K562 (cell line): ENCODE data around the gene SOX30. TPM values are rescaled to one million over a fixed set of nuclear protein-coding genes. Genes with fewer than 3 reads are reported as not detected.

Experiments used
- AFF1 ChIP-seq, 2 experiments: fragments of 450-650 bp; IDR thresholded peaks; 2 replicates each; pipeline ENCODE4 v1.6.1; 2018; ENCODE audit warnings: mild to moderate bottlenecking in 2 of 2, low read depth in 1 of 2; ENCODE audit not compliant: partially characterized antibody in 2 of 2
- CHD1 ChIP-seq: fragments of 200-600 bp; sonication (generic); IDR thresholded peaks from one replicate; pipeline ENCODE4 v1.6.1; 2012; ENCODE audit warnings: mild to moderate bottlenecking, moderate library complexity, low read length, inconsistent platforms
- CHD2 ChIP-seq: IDR thresholded peaks from 2 replicates; pipeline ENCODE4 v1.6.1; 2011; ENCODE audit warnings: low read depth, low read length
- DMBX1 ChIP-seq: fragments of 250-450 bp; sonication (Bioruptor Pico); IDR thresholded peaks from 2 replicates; pipeline ENCODE4 v1.8.0; 2022; ENCODE audit warnings: inconsistent platforms, mild to moderate bottlenecking, moderate library complexity, borderline replicate concordance
- ETV1 ChIP-seq: fragments of 450-650 bp; conservative IDR thresholded peaks from 2 replicates; pipeline ENCODE4 v1.6.1; 2016; ENCODE audit warnings: missing genetic modification characterization, control low read depth, low read depth, missing compliant biosample characterization
- JUN ChIP-seq, 2 experiments: sonication (generic) in 1 of 2; formaldehyde crosslinking in 1 of 2; IDR thresholded peaks; 2 replicates each; pipeline versions ENCODE4 v1.6.1 to v1.8.0; 2012 to 2022; ENCODE audit warnings: borderline replicate concordance in 2 of 2, mild to moderate bottlenecking in 2 of 2, improper control_type of control experiment in 1 of 2, low read depth in 1 of 2, low read length in 1 of 2, missing genetic modification reagents in 1 of 2
- MLLT1 ChIP-seq, 2 experiments: fragments of 450-650 bp; IDR thresholded peaks; 2 replicates each; pipeline ENCODE4 v1.6.1; 2016
- POLR3A ChIP-seq: IDR thresholded peaks from 2 replicates; pipeline ENCODE4 v1.6.1; 2011; ENCODE audit warnings: borderline replicate concordance, mild to moderate bottlenecking, moderate library complexity; ENCODE audit not compliant: insufficient read length, insufficient read depth; ENCODE audit errors: extremely low read depth
- SIRT6 ChIP-seq: IDR thresholded peaks from one replicate; pipeline ENCODE4 v1.6.1; 2012; ENCODE audit warnings: low read depth, mild to moderate bottlenecking, control low read depth, inconsistent platforms, low read length, moderate library complexity
- TFAP4 ChIP-seq: sonication (generic); formaldehyde crosslinking; IDR thresholded peaks from 2 replicates; pipeline ENCODE4 v1.8.0; 2022; ENCODE audit warnings: missing genetic modification reagents, mild to moderate bottlenecking, moderate library complexity, borderline replicate concordance
- ZBTB26 ChIP-seq: fragments of 450-650 bp; formaldehyde crosslinking; IDR thresholded peaks from 2 replicates; pipeline ENCODE4 v1.4.0; 2022; ENCODE audit warnings: missing genetic modification characterization
- ZEB2 ChIP-seq: fragments of 450-650 bp; IDR thresholded peaks from 2 replicates; pipeline ENCODE4 v1.6.1; 2016
- ZNF121 ChIP-seq: sonication (generic); formaldehyde crosslinking; conservative IDR thresholded peaks from 2 replicates; pipeline ENCODE4 v1.8.0; 2022; ENCODE audit warnings: missing genetic modification reagents
- ZNF77 ChIP-seq: fragments of 250-450 bp; sonication (Bioruptor Pico); IDR thresholded peaks from 2 replicates; pipeline ENCODE4 v1.5.0; 2020
- polyA plus RNA-seq, 8 experiments: library from polyadenylated mRNA; depleted of rRNA in 4 of 8; stranded (reverse) in 5 of 8; unstranded in 3 of 8; fragments of >200 nt; fragmentation: Nextera tagmentation in 2 of 8; fragmentation: Illumina TruSeq in 1 of 8; extraction: Ambion mirVana in 2 of 8; extraction: Trizol in 1 of 8; gene quantifications; 2 replicates each; pipeline versions ENCODE4 v1.2.1 to v1.2.3, GENCODE V29; 2011 to 2014; ENCODE audit warnings: inconsistent platforms in 1 of 8, missing spikeins in 1 of 8
- total RNA-seq, 7 experiments: library from RNA; depleted of rRNA in 6 of 7; stranded (reverse); fragments of >200 nt in 6 of 7; fragmentation: Illumina TruSeq in 2 of 7; extraction: Trizol in 2 of 7; gene quantifications; 2 replicates each; pipeline versions ENCODE4 v1.2.1 to v1.2.3, GENCODE V29; 2011 to 2021; ENCODE audit warnings: low replicate concordance in 1 of 7
- TF ChIP-seq, protein P1 (sequence below): fragments of 450-650 bp; formaldehyde crosslinking; IDR thresholded peaks from 2 replicates; pipeline ENCODE4 v1.4.0; 2022; ENCODE audit warnings: mild to moderate bottlenecking, moderate library complexity
- TF ChIP-seq, protein P2 (sequence below): fragments of 450-650 bp; IDR thresholded peaks from 2 replicates; pipeline ENCODE4 v1.6.1; 2016; ENCODE audit warnings: missing biosample characterization, missing genetic modification characterization

SOX30 gene
- total and polyA plus RNA-seq, 9 of the 15 experiments (the other 6 are each of a cell fraction or from before 2014, with no cell fraction given), result not detected

DNA sequence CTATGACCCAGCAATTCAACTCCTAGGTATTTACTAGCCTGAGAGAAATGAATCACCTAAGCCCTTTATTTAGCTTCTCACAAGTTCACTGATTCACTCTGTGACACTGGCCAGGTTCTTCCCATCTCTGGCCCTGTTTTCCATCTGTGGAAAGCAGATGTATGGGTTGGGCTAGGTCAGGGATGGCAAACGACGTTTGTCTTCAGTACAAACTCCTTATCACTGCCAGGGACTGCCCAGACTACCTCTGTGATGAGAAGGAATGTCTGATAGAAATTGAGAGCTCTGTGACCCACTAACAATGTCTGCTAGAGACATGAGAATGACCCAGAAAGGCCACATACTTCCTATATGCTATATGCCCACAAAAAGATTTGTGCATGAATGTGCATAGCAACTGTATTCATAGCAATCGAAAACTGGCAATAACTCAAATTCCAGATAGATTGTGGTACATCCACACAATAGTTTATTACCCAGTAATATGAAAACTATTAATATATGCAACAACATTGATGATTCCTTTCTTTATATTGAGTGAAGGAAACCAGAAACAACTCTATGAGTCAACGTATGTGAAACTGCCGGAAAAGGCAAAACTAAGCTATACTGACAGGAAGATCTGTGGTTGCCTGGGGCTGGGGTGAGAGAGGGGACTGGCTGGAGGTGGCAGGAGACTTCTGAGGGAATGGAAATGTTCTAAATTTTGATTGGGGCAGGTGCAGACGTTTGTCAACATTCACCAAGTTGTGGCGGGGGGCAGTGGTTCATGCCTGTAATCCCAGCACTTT, 44.7 kb downstream of the SOX30 start (continued):
- TF ChIP-seq AFF1 (IDR thresholded peaks at IDR 0.05; ENCODE audit: low read depth in 1 of 2, partially characterized antibody in 2 of 2) (no peak), ZNF77 (CRISPR knock-in tag) (no peak), DMBX1 (CRISPR knock-in tag) (no peak), MLLT1 (IDR thresholded peaks at IDR 0.05) (peak in 1 of 2 experiments; percentile 91; a peak in 2 of 4 replicates), SIRT6 (no peak), JUN (IDR thresholded peaks at IDR 0.05; ENCODE audit: borderline replicate concordance, low read depth, low read length) (no peak), JUN (CRISPR knock-in tag; IDR thresholded peaks at IDR 0.05; ENCODE audit: borderline replicate concordance) (no peak), ZNF121 (CRISPR knock-in tag) (no peak), POLR3A (no peak), ZEB2 (no peak), CHD1 (no peak), TFAP4 (CRISPR knock-in tag) (no peak), CHD2 (no peak), ZBTB26 (CRISPR knock-in tag) (no peak), ETV1 (tag) (no peak)
- TF ChIP-seq, protein P1, sequence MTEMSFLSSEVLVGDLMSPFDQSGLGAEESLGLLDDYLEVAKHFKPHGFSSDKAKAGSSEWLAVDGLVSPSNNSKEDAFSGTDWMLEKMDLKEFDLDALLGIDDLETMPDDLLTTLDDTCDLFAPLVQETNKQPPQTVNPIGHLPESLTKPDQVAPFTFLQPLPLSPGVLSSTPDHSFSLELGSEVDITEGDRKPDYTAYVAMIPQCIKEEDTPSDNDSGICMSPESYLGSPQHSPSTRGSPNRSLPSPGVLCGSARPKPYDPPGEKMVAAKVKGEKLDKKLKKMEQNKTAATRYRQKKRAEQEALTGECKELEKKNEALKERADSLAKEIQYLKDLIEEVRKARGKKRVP (CRISPR knock-in tag), result no peak
- TF ChIP-seq, protein P2, sequence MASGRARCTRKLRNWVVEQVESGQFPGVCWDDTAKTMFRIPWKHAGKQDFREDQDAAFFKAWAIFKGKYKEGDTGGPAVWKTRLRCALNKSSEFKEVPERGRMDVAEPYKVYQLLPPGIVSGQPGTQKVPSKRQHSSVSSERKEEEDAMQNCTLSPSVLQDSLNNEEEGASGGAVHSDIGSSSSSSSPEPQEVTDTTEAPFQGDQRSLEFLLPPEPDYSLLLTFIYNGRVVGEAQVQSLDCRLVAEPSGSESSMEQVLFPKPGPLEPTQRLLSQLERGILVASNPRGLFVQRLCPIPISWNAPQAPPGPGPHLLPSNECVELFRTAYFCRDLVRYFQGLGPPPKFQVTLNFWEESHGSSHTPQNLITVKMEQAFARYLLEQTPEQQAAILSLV, result no peak
